Tibial nerve (tissue), 4 donors: ENCODE data around the gene ZCCHC14. TPM values are rescaled to one million over a fixed set of nuclear protein-coding genes. Genes with fewer than 3 reads are reported as not detected.

Source experiments
- DNase-seq, 2 donors: peaks; one replicate each; pipeline ENCODE4 v3.0.0-alpha.2; 2019; ENCODE audit warnings: low spot score in 2 of 2
- H3K27ac ChIP-seq, 4 donors: fragments of 200-600 bp; sonication (generic) in 3 of 4; one replicate each; pipeline ENCODE4 v1.5.1; 2017 to 2019; ENCODE audit warnings: mild to moderate bottlenecking in 1 of 4
- H3K27me3 ChIP-seq, 2 donors: fragments of 200-600 bp; sonication (generic) in 1 of 2; one replicate each; pipeline versions ENCODE4 v1.5.1 to v1.6.0; 2017 to 2019
- H3K36me3 ChIP-seq, 3 donors: fragments of 200-600 bp; sonication (generic); one replicate each; pipeline ENCODE4 v1.5.1; 2018 to 2019
- H3K4me1 ChIP-seq, 4 donors: fragments of 200-600 bp; sonication (generic) in 3 of 4; one replicate each; pipeline ENCODE4 v1.5.1; 2017 to 2019
- H3K4me3 ChIP-seq, 4 donors: fragments of 200-600 bp; sonication (generic) in 3 of 4; one replicate each; pipeline ENCODE4 v1.5.1; 2017 to 2019; ENCODE audit warnings: mild to moderate bottlenecking in 1 of 4, moderate library complexity in 1 of 4
- H3K9me3 ChIP-seq, 4 donors: fragments of 200-600 bp; sonication (generic) in 3 of 4; one replicate each; pipeline ENCODE4 v1.5.1; 2017 to 2019
- CTCF ChIP-seq, 5 experiments: fragments of 200-600 bp in 3 of 5; fragments of 450-650 bp in 2 of 5; sonication (generic) in 3 of 5; IDR thresholded peaks; one replicate each; pipeline ENCODE4 v1.5.1; 2016 to 2019; ENCODE audit warnings: antibody characterized with exemption in 5 of 5, mild to moderate bottlenecking in 3 of 5, moderate library complexity in 2 of 5
- EP300 ChIP-seq, 2 donors: sonication (generic); formaldehyde crosslinking; IDR thresholded peaks; one replicate each; pipeline ENCODE4 v1.6.1; 2017; ENCODE audit warnings: antibody characterized with exemption in 2 of 2, mild to moderate bottlenecking in 1 of 2
- POLR2A ChIP-seq, 2 donors: fragments of 450-650 bp; IDR thresholded peaks; one replicate each; pipeline ENCODE4 v1.6.1; 2017; ENCODE audit warnings: antibody characterized with exemption in 2 of 2, mild to moderate bottlenecking in 2 of 2, moderate library complexity in 2 of 2
- WGBS, 2 donors: methylation state at CpG; one replicate each; pipeline ENCODE4 v1.1.5; 2018; 5-methylcytosine and 5-hydroxymethylcytosine counted together
- total RNA-seq, 4 donors: library from RNA; depleted of rRNA; stranded (reverse); fragments of >200 nt; gene quantifications; one replicate each; pipeline ENCODE4 v1.1.0, GENCODE V29; 2016

The ZCCHC14 gene
- total RNA-seq, 4 donors from 2014 or later: 15.3 to 45.8 (median 25.8) TPM

- H3K4me1 ChIP-seq: peaks cover 6 to 45% (median 22%) of the 10 kb centered on the region in 4 donors
- DNase-seq: no peak
- WGBS, 2 donors: 60 to 62% methylated on average over 7 of the region's 7 CpGs
- H3K27ac ChIP-seq: no peak overlapping the region
- peaks cover 0 to 19% (median 14%) of the 10 kb centered on the region in 3 donors for H3K36me3 ChIP-seq
- no peak overlapping the region for H3K4me3 ChIP-seq
- TF ChIP-seq CTCF (IDR thresholded peaks at IDR 0.05) (no peak), POLR2A (IDR thresholded peaks at IDR 0.05) (no peak), EP300 (IDR thresholded peaks at IDR 0.05) (no peak)
- no peaks in the 10 kb centered on the region for H3K9me3 ChIP-seq
- H3K27me3 ChIP-seq: no peaks in the 10 kb centered on the region
Measured at GRCh38 chr16:87395181-87395842, 97.5 kb downstream of the ZCCHC14 start.

- Histone ChIP-seq H3K4me3 (peak overlapping the region in 3 of 4 donors; percentile 74 to 84 (median 78)), H3K4me1 (peaks cover 6 to 52% (median 24%) of the 10 kb centered on the region in 4 donors), H3K27ac (peak overlapping the region; percentile 81 to 100 (median 99)), H3K9me3 (no peaks in the 10 kb centered on the region), H3K36me3 (peaks cover 0 to 2% (median 2%) of the 10 kb centered on the region in 3 donors), H3K27me3 (no peaks in the 10 kb centered on the region)
- WGBS, 2 donors: 77 to 78% methylated on average over 6 of the region's 6 CpGs
- no peak for DNase-seq
- TF ChIP-seq CTCF (IDR thresholded peaks at IDR 0.05) (no peak), EP300 (IDR thresholded peaks at IDR 0.05) (no peak), POLR2A (IDR thresholded peaks at IDR 0.05) (no peak)
Measured at GRCh38 chr16:87393680-87394055, 99.2 kb downstream of the ZCCHC14 start.

- H3K4me1 ChIP-seq: peaks cover 6 to 56% (median 25%) of the 10 kb centered on the region in 4 donors
- H3K9me3 ChIP-seq: no peaks in the 10 kb centered on the region
- no peak for DNase-seq
- H3K4me3 ChIP-seq: peak overlapping the region; percentile 74 to 88 (median 81)
- TF ChIP-seq EP300 (IDR thresholded peaks at IDR 0.05): no peak
- TF ChIP-seq CTCF (IDR thresholded peaks at IDR 0.05): peak in 3 of 5 experiments; percentile 25 to 37 (median 34)
- peak overlapping the region; percentile 81 to 100 (median 99) for H3K27ac ChIP-seq
- no peaks in the 10 kb centered on the region for H3K36me3 ChIP-seq
- H3K27me3 ChIP-seq: no peaks in the 10 kb centered on the region
- 1% methylated on average over 29 to 51 of the region's 53 CpGs for WGBS, 2 donors
Measured at GRCh38 chr16:87392821-87393679, 99.8 kb downstream of the ZCCHC14 start.

GRCh38 chr16:87391950-87392820 lies 100.6 kb downstream of the ZCCHC14 start, which contains the start of gene MAP1LC3B:
Gene MAP1LC3B, plus strand, starts transcription at chr16:87392336. Its CDS starts 92 bp downstream, at chr16:87392428.
- H3K4me3 ChIP-seq: peak within 1 kb of the TSS; percentile 74 to 88 (median 81)
- no peaks in the 10 kb centered on the region for H3K36me3 ChIP-seq
- 0% methylated on average over 1 to 67 of the region's 113 CpGs for WGBS, 2 donors
- H3K27ac ChIP-seq: peak within 1 kb of the TSS; percentile 98 to 100 (median 100)
- peaks cover 6 to 59% (median 33%) of the 10 kb centered on the region in 4 donors for H3K4me1 ChIP-seq
- DNase-seq: peak; percentile 93 to 96
- no peaks in the 10 kb centered on the region for H3K9me3 ChIP-seq
- TF ChIP-seq CTCF (IDR thresholded peaks at IDR 0.05) (peak in 2 of 5 experiments; percentile 16 to 44), POLR2A (IDR thresholded peaks at IDR 0.05) (peak; percentile 94 to 99), EP300 (IDR thresholded peaks at IDR 0.05) (peak; percentile 77 to 100)
- H3K27me3 ChIP-seq: no peaks in the 10 kb centered on the region
